BJ (cell line): ENCODE measurements around the gene FCN2. TPM values are rescaled to one million over a fixed set of nuclear protein-coding genes. Genes with fewer than 3 reads are reported as not detected.

Experiments used
- CTCF ChIA-PET: fragments of 350-600 bp; formaldehyde crosslinking; extraction: SDS; loops from one replicate; lab custom pipeline; 2021; ENCODE audit warnings: antibody characterized with exemption, inconsistent platforms; lab: Yijun Ruan, JAX
- POLR2A ChIA-PET: fragments of 300-600 bp; sonication (Branson Sonifier 250); formaldehyde crosslinking; extraction: SDS; loops from one replicate; lab custom pipeline; 2021; ENCODE audit warnings: antibody characterized with exemption; lab: Charles Lee
- DNase-seq: peaks from one replicate; pipeline ENCODE4 v3.0.0-alpha.2; 2011; ENCODE audit warnings: low read depth
- H3K27me3 ChIP-seq: 2 replicates; pipeline ENCODE4 v1.6.0; 2011; ENCODE audit warnings: low read length; ENCODE audit not compliant: control insufficient read depth, insufficient read depth
- H3K36me3 ChIP-seq: 2 replicates; pipeline ENCODE4 v1.5.1; 2011; ENCODE audit warnings: low read length; ENCODE audit not compliant: control insufficient read depth, insufficient read depth
- H3K4me3 ChIP-seq: 2 replicates; pipeline ENCODE4 v1.5.1; 2011; ENCODE audit warnings: low read depth, mild to moderate bottlenecking, control low read depth, low read length
- polyA plus RNA-seq: library from polyadenylated mRNA; depleted of rRNA; stranded (reverse); fragments of >200 nt; gene quantifications from 2 replicates; pipeline ENCODE4 v1.2.3, GENCODE V29; 2011
- TF ChIP-seq, protein P1 (sequence below): IDR thresholded peaks from 2 replicates; pipeline ENCODE4 v1.5.1; 2011; ENCODE audit warnings: low read depth, mild to moderate bottlenecking, control low read depth, inconsistent platforms, low read length, moderate library complexity; ENCODE audit not compliant: insufficient read depth

The FCN2 gene
- polyA plus RNA-seq, 1 experiment, result not detected

DNA sequence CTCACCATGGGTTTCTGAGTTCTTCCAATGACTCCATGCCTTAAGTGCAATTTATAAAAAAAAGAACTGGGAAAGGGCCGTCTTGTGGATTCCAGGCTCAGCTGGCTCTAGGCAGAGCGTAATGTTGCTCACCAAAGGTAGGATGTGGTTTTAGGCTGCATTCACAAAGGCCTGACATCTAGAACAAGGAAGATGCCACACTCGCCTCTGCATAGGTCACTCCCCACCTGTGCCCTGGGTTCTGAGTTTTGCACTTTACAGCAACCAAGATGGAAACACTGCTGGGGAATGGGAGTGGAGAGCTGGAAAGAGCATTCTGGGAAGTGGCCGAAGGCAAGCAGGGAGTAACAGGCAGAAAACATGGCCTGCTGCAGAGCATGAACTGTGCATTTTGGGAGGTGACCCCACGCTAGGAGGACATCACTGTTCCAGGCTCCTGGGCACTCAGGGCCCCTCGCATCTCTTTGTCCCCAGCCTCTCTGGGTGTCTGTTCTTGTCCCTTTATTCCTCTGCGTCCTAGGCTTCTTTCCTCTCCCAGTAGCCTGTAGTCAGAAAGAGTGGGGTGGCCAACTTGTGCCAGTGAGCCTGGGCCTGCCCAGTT, 12.3 kb downstream of the FCN2 start:
- DNase-seq, result no peak
- Histone ChIP-seq H3K27me3 (peaks cover 6% of the 10 kb centered on the region), H3K4me3 (no peak overlapping the region), H3K36me3 (no peaks in the 10 kb centered on the region)
- CTCF ChIA-PET, result interaction anchor here (0.6 kb wide), 1 partner anchor 9 kb away, joined by 3 read pairs; no protein-coding TSS in a partner anchor
- TF ChIP-seq, protein P1, sequence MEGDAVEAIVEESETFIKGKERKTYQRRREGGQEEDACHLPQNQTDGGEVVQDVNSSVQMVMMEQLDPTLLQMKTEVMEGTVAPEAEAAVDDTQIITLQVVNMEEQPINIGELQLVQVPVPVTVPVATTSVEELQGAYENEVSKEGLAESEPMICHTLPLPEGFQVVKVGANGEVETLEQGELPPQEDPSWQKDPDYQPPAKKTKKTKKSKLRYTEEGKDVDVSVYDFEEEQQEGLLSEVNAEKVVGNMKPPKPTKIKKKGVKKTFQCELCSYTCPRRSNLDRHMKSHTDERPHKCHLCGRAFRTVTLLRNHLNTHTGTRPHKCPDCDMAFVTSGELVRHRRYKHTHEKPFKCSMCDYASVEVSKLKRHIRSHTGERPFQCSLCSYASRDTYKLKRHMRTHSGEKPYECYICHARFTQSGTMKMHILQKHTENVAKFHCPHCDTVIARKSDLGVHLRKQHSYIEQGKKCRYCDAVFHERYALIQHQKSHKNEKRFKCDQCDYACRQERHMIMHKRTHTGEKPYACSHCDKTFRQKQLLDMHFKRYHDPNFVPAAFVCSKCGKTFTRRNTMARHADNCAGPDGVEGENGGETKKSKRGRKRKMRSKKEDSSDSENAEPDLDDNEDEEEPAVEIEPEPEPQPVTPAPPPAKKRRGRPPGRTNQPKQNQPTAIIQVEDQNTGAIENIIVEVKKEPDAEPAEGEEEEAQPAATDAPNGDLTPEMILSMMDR, result no peak
- POLR2A ChIA-PET, result no interaction called here

DNA sequence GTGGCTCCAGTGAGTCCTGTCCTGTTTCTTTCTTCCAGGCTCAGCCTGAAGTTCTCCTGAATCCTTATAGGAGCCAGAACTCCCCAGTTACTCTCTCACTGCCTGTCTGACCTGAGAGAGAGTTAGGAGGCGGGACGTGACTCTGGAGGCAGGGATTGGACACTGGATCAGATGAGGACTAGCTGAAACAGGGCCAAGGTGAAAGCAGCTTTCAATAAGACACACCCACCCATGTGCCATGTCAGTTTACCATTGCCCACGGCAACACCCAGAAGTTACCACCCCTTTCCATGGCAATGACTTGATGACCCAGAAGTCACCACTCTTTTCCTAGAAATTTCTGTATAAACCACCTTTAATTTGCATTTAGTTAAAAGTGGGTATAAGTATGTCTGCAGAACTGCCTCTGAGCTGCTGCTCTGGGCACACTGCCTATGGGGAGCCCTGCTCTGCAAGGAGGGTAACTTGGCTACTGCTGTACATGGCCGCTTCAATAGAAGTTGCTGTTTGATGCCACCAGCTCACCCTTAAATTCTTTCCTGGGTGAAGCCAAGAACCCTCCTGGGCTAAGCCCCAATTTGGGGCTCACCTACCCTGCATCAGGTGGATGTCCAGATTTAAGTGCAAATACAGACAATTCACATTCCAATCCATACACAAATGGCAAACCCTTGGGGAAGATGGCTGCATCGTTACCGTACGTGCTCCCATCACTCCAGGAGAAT, 13.7 kb downstream of the FCN2 start:
- no peak for DNase-seq
- ChIA-PET POLR2A (no interaction called here), CTCF (no interaction called here)
- Histone ChIP-seq H3K36me3 (no peaks in the 10 kb centered on the region), H3K4me3 (no peak overlapping the region), H3K27me3 (peaks cover 8% of the 10 kb centered on the region; the same call in 1 of the 2 replicates)
- TF ChIP-seq, protein P1, result no peak

DNA sequence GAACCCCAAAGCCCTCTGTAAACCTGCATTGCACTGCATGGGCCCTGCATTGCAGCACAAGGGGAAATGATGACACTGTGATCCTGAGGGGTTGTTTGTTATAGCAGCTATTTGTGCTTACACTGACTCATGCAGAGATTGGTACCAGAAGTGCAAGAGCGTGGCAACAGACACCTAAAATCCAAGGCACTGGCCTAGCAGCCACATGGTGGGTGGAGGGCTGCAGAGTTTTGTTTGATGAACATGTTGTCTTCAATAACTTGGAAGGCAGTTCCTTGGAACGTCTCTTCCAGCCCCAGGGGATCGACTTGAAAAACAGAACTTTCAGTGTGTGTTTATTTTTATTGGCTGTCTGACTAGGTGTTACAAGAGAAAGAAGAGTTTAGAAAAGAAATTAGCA, 14.5 kb downstream of the FCN2 start:
- Histone ChIP-seq H3K4me3 (no peak overlapping the region), H3K27me3 (peaks cover 10% of the 10 kb centered on the region; the same call in 1 of the 2 replicates), H3K36me3 (no peaks in the 10 kb centered on the region)
- ChIA-PET POLR2A (no interaction called here), CTCF (interaction anchor here (1.1 kb wide), 1 partner anchor 15 kb away, joined by 4 read pairs; no protein-coding TSS in a partner anchor)
- TF ChIP-seq, protein P1, result no peak
- no peak for DNase-seq

DNA sequence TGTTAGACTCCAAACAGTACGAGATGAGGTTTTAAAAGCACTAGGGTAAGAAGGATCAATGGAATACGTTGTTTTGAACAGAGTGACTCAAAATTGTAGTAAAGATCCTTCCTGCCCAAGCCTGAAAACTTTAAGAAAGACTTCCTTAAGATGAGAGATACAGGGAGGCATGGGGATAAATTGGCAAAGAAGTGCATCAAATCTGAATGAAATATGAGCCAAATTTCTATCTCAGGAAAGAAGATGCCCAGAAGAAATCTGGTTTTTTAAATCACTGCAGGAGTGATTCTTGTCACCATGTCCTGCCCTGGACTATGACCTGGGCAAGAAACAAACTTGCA, 14.9 kb downstream of the FCN2 start:
- TF ChIP-seq, protein P1, result no peak
- Histone ChIP-seq H3K27me3 (peaks cover 10% of the 10 kb centered on the region; the same call in 1 of the 2 replicates), H3K36me3 (no peaks in the 10 kb centered on the region), H3K4me3 (no peak overlapping the region)
- ChIA-PET POLR2A (no interaction called here), CTCF (interaction anchor here (1.1 kb wide), 1 partner anchor 15 kb away, joined by 4 read pairs; no protein-coding TSS in a partner anchor)
- no peak for DNase-seq
